HEK293 (cell line): ENCODE data around the gene PTPN9.

Experiments used
- HOXC10 ChIP-seq: sonication (generic); formaldehyde crosslinking; IDR thresholded peaks from 2 replicates; pipeline ENCODE4 v1.8.1; 2023; ENCODE audit warnings: mild to moderate bottlenecking, missing genetic modification reagents
- OVOL3 ChIP-seq: fragments of 450-650 bp; formaldehyde crosslinking; IDR thresholded peaks from 2 replicates; pipeline ENCODE4 v1.5.1; 2016; ENCODE audit warnings: missing biosample characterization, missing genetic modification characterization
- PATZ1 ChIP-seq: fragments of 450-650 bp; formaldehyde crosslinking; IDR thresholded peaks from 2 replicates; pipeline ENCODE4 v1.5.1; 2016; ENCODE audit warnings: missing biosample characterization, missing genetic modification characterization
- RBAK ChIP-seq: fragments of 450-650 bp; formaldehyde crosslinking; IDR thresholded peaks from 2 replicates; pipeline ENCODE4 v1.5.1; 2016; ENCODE audit warnings: missing biosample characterization, missing genetic modification characterization
- REST ChIP-seq: fragments of 450-650 bp; formaldehyde crosslinking; IDR thresholded peaks from 2 replicates; pipeline ENCODE4 v1.5.1; 2016; ENCODE audit warnings: missing biosample characterization, missing genetic modification characterization
- SP3 ChIP-seq: fragments of 450-650 bp; formaldehyde crosslinking; IDR thresholded peaks from 2 replicates; pipeline ENCODE4 v1.5.1; 2016; ENCODE audit warnings: missing biosample characterization, missing genetic modification characterization
- ZBTB10 ChIP-seq: fragments of 450-650 bp; formaldehyde crosslinking; IDR thresholded peaks from 2 replicates; pipeline ENCODE4 v1.5.1; 2016; ENCODE audit warnings: missing biosample characterization, missing genetic modification characterization
- ZBTB44 ChIP-seq: fragments of 450-650 bp; IDR thresholded peaks from 2 replicates; pipeline ENCODE4 v1.5.1; 2018; ENCODE audit warnings: missing biosample characterization, mild to moderate bottlenecking, missing genetic modification characterization
- ZBTB48 ChIP-seq: fragments of 450-650 bp; formaldehyde crosslinking; IDR thresholded peaks from 2 replicates; pipeline ENCODE4 v1.5.1; 2016; ENCODE audit warnings: missing biosample characterization, missing genetic modification characterization
- ZBTB8A ChIP-seq: fragments of 450-650 bp; formaldehyde crosslinking; IDR thresholded peaks from 2 replicates; pipeline ENCODE4 v1.5.1; 2016; ENCODE audit warnings: missing biosample characterization, missing genetic modification characterization
- ZFHX2 ChIP-seq: fragments of 450-650 bp; formaldehyde crosslinking; conservative IDR thresholded peaks from 2 replicates; pipeline ENCODE4 v1.5.1; 2016; ENCODE audit warnings: missing biosample characterization, missing genetic modification characterization
- ZFP41 ChIP-seq: fragments of 450-650 bp; formaldehyde crosslinking; IDR thresholded peaks from 2 replicates; pipeline ENCODE4 v1.5.1; 2016; ENCODE audit warnings: missing biosample characterization, missing genetic modification characterization, borderline replicate concordance
- ZNF112 ChIP-seq: fragments of 450-650 bp; formaldehyde crosslinking; IDR thresholded peaks from 2 replicates; pipeline ENCODE4 v1.5.0; 2017; ENCODE audit warnings: missing biosample characterization, missing genetic modification characterization
- ZNF132 ChIP-seq: fragments of 450-650 bp; formaldehyde crosslinking; IDR thresholded peaks from 2 replicates; pipeline ENCODE4 v1.5.1; 2017; ENCODE audit warnings: missing biosample characterization, missing genetic modification characterization, borderline replicate concordance
- ZNF184 ChIP-seq: fragments of 450-650 bp; IDR thresholded peaks from 2 replicates; pipeline ENCODE4 v1.5.1; 2018; ENCODE audit warnings: missing biosample characterization, mild to moderate bottlenecking, missing genetic modification characterization
- ZNF19 ChIP-seq: fragments of 450-650 bp; formaldehyde crosslinking; IDR thresholded peaks from 2 replicates; pipeline ENCODE4; 2016; ENCODE audit warnings: missing biosample characterization, missing genetic modification characterization, low read depth
- ZNF202 ChIP-seq: fragments of 450-650 bp; formaldehyde crosslinking; IDR thresholded peaks from 2 replicates; pipeline ENCODE4 v1.5.1; 2016; ENCODE audit warnings: missing biosample characterization, missing genetic modification characterization, borderline replicate concordance
- ZNF248 ChIP-seq: fragments of 450-650 bp; formaldehyde crosslinking; IDR thresholded peaks from 2 replicates; pipeline ENCODE4 v1.5.1; 2017; ENCODE audit warnings: missing biosample characterization, missing genetic modification characterization
- ZNF37A ChIP-seq: fragments of 450-650 bp; IDR thresholded peaks from 2 replicates; pipeline ENCODE4 v1.5.1; 2018; ENCODE audit warnings: missing biosample characterization, missing genetic modification characterization
- ZNF426 ChIP-seq: fragments of 450-650 bp; formaldehyde crosslinking; IDR thresholded peaks from 2 replicates; pipeline ENCODE4 v1.5.1; 2017; ENCODE audit warnings: missing biosample characterization, missing genetic modification characterization, mild to moderate bottlenecking, inconsistent platforms, moderate library complexity
- ZNF514 ChIP-seq: fragments of 450-650 bp; formaldehyde crosslinking; IDR thresholded peaks from 2 replicates; pipeline ENCODE4 v1.5.1; 2016; ENCODE audit warnings: missing biosample characterization, missing genetic modification characterization
- ZNF561 ChIP-seq: fragments of 450-650 bp; IDR thresholded peaks from 2 replicates; pipeline ENCODE4 v1.5.1; 2018; ENCODE audit warnings: missing biosample characterization, missing genetic modification characterization, borderline replicate concordance
- ZNF585B ChIP-seq: fragments of 450-650 bp; formaldehyde crosslinking; IDR thresholded peaks from 2 replicates; pipeline ENCODE4 v1.5.1; 2016; ENCODE audit warnings: missing biosample characterization, missing genetic modification characterization
- ZNF600 ChIP-seq: fragments of 450-650 bp; formaldehyde crosslinking; IDR thresholded peaks from 2 replicates; pipeline ENCODE4 v1.5.1; 2016; ENCODE audit warnings: missing biosample characterization, missing genetic modification characterization
- ZNF664 ChIP-seq: fragments of 450-650 bp; formaldehyde crosslinking; IDR thresholded peaks from 2 replicates; pipeline ENCODE4 v1.5.1; 2016; ENCODE audit warnings: missing biosample characterization, missing genetic modification characterization
- ZNF677 ChIP-seq: fragments of 450-650 bp; IDR thresholded peaks from 2 replicates; pipeline ENCODE4 v1.5.0; 2018; ENCODE audit warnings: missing biosample characterization, mild to moderate bottlenecking, missing genetic modification characterization, moderate library complexity
- ZNF791 ChIP-seq: fragments of 450-650 bp; formaldehyde crosslinking; IDR thresholded peaks from 2 replicates; pipeline ENCODE4 v1.5.1; 2016; ENCODE audit warnings: missing biosample characterization, missing genetic modification characterization
- ZSCAN30 ChIP-seq: fragments of 450-650 bp; IDR thresholded peaks from 2 replicates; pipeline ENCODE4 v1.5.1; 2018; ENCODE audit warnings: missing biosample characterization, mild to moderate bottlenecking, missing genetic modification characterization, moderate library complexity
- ZSCAN4 ChIP-seq: fragments of 450-650 bp; formaldehyde crosslinking; IDR thresholded peaks from 2 replicates; pipeline ENCODE4 v1.5.1; 2017; ENCODE audit warnings: missing biosample characterization, missing genetic modification characterization
- ZXDB ChIP-seq: fragments of 450-650 bp; formaldehyde crosslinking; IDR thresholded peaks from 2 replicates; pipeline ENCODE4 v1.5.1; 2016; ENCODE audit warnings: missing biosample characterization, missing genetic modification characterization

The PTPN9 gene

GRCh38 chr15:75578173-75578947, 755 bp downstream of the PTPN9 start (continued):
- TF ChIP-seq ZFHX2 (tag by site-specific recombination), result no peak
- no peak for TF ChIP-seq ZBTB44 (tag by site-specific recombination)
- no peak for TF ChIP-seq ZNF514 (tag by site-specific recombination)
- TF ChIP-seq ZNF585B (tag by site-specific recombination), result no peak
- no peak; the same call in 1 of the 2 replicates for TF ChIP-seq ZNF600 (tag by site-specific recombination)
- TF ChIP-seq ZNF184 (tag by site-specific recombination), result no peak; the same call in 1 of the 2 replicates
- no peak for TF ChIP-seq ZNF791
- TF ChIP-seq REST (tag by site-specific recombination), result no peak
- TF ChIP-seq PATZ1 (tag by site-specific recombination), result peak; percentile 68; the same call in 1 of the 2 replicates
- TF ChIP-seq ZFP41, result no peak
- TF ChIP-seq ZNF37A (tag by site-specific recombination), result peak; percentile 21; the same call in 1 of the 2 replicates
- TF ChIP-seq ZNF112 (tag by site-specific recombination), result no peak
- TF ChIP-seq HOXC10 (CRISPR knock-in tag), result no peak
- TF ChIP-seq RBAK (tag by site-specific recombination), result no peak
- TF ChIP-seq ZSCAN30 (tag by site-specific recombination), result peak; percentile 79
- TF ChIP-seq ZNF677 (tag by site-specific recombination), result no peak
- TF ChIP-seq ZNF202, result no peak
- TF ChIP-seq ZNF664, result no peak
- TF ChIP-seq ZBTB48 (tag by site-specific recombination), result peak; percentile 57; the same call in 1 of the 2 replicates
- TF ChIP-seq ZBTB10 (tag by site-specific recombination), result peak; percentile 74; the same call in 1 of the 2 replicates
- TF ChIP-seq SP3, result no peak
- no peak for TF ChIP-seq ZSCAN4 (tag by site-specific recombination)
- no peak for TF ChIP-seq ZNF248 (tag by site-specific recombination)
- no peak for TF ChIP-seq ZNF19 (tag by site-specific recombination)
- TF ChIP-seq ZNF426 (tag by site-specific recombination), result no peak
- peak; percentile 80 for TF ChIP-seq ZNF561 (tag by site-specific recombination)
- no peak for TF ChIP-seq ZNF132 (tag by site-specific recombination)
- TF ChIP-seq ZXDB (tag by site-specific recombination), result peak; percentile 52; the same call in 1 of the 2 replicates
- no peak for TF ChIP-seq OVOL3
- 0 out of 2 replicates have a peak, but pooled peaks have one; percentile 13 for TF ChIP-seq ZBTB8A (tag by site-specific recombination)
